ENCODE data around the gene NRN1. TPM values are rescaled to one million over a fixed set of nuclear protein-coding genes. Genes with fewer than 3 reads are reported as not detected.
"Not testable (repeated sequence)": the region's sequence is repeated elsewhere in the genome, so short reads cannot be mapped to it uniquely, and the experiment has no call there.

NRN1 gene
- total and polyA plus RNA-seq, 9 donors: 1.8 to 31.9 (median 5.5) TPM

DNA sequence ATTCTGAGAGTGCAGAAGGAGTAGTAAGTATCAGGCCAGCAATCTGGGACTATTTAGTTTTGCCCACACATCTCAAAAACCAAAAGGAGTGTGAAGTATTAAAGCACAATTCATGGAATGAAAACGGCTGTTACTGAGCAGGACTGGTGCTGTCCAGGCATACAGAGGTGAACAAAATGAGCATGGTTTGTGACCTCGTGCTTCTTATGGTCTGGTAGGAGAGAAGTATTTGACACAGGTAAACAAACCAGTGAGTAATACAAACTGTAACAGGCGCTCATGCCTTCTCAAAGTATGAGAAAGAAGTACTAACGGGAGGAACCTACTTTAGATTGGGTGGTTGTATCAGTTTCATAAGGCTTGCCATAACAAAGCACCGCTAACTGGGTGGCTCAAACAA lies 17.5 kb upstream of the NRN1 start:
- Histone ChIP-seq H3K36me3 (no peaks in the 10 kb centered on the region), H3K27me3 (no peaks in the 10 kb centered on the region), H3K27ac (no peak overlapping the region), H3K4me3 (no peak overlapping the region), H3K9me3 (no peaks in the 10 kb centered on the region), H3K4me1 (ENCODE audit: insufficient read depth) (no peaks in the 10 kb centered on the region)
- intact Hi-C loops (cut with DNase I): no loop called here
- DNase-seq: no peak
- TF ChIP-seq EP300 (IDR thresholded peaks at IDR 0.05): no peak
- 64 to 72% (median 69%) methylated on average over 5 of the region's 5 CpGs for WGBS, 3 donors

DNA sequence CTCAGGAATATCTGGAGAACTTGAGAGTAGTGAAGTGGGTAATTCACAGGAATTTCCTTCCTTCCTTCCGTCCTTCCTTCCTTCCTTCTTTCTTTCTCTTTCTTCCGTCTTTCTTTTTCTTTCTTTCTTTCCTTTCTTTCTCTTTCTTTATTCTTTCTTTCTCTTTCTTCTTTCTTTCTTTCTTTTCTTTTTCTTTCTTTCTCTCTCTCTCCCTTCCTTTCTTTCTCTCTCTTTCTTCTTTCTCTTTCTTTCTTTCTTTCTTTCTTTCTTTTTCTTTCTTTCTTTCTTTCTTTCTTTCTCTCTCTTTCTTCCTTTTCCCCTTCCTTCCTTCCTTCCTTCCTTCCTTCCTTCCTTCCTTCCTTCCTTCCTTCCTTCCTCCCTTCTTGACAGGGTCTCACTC lies 16.1 kb upstream of the NRN1 start:
- intact Hi-C loops (cut with DNase I); H3K27me3 ChIP-seq; H3K36me3 ChIP-seq; H3K27ac ChIP-seq; H3K4me3 ChIP-seq; DNase-seq; H3K9me3 ChIP-seq; H3K4me1 ChIP-seq (ENCODE audit: insufficient read depth): not testable (repeated sequence)
- 84 to 86% (median 85%) methylated on average over 2 of the region's 2 CpGs for WGBS, 3 donors

DNA sequence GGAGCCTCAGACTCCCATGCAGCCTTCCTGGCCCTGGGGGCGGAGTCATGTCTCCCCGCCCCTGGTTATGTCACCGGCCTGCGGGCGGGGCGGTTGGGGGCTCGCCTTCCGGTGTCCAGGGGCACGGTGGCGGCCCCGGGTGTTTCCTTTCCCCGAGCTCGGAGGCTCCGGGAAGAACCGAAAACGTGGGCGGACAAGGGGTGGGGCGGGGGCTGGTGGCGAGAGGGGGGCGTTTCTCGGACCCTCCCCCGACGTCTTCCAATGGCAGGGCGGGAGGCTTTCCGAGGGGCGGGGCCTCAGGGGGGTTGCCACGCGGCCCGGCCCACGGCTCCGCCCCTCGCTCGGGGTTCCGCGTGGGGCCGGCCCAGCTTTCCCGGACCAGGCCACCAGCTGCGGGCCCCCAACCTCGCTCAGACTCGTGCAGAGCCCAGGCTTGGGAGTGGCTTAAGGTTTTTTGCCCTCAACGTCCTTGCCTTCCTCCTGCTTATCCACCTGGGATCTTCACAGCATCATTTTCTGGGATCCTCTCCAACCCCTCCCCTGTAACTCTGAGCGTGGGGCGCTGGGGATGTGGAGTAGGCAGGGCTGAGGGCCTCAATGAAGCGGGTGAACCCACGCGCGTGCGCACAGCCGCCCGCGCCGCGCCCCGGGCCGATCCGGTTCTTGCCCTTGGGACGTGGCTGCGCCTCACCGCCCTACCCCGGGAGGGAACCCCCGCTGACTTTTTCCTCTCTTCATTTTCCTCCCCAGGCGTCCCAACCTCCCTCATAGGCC lies 2.1 kb upstream of the NRN1 start:
- intact Hi-C loops (cut with DNase I): no loop called here
- 1 to 2% (median 2%) methylated on average over 51 to 62 of the region's 62 CpGs for WGBS, 3 donors
- H3K4me3 ChIP-seq: peak overlapping the region; percentile 37
- DNase-seq: peak; percentile 29 to 61 (median 56)
- H3K36me3 ChIP-seq: no peaks in the 10 kb centered on the region
- peaks cover 6% of the 10 kb centered on the region for H3K4me1 ChIP-seq (ENCODE audit: insufficient read depth)
- no peaks in the 10 kb centered on the region for H3K27me3 ChIP-seq
- TF ChIP-seq POLR2A (IDR thresholded peaks at IDR 0.05): no peak
- TF ChIP-seq EP300 (IDR thresholded peaks at IDR 0.05): no peak
- TF ChIP-seq, protein P1, sequence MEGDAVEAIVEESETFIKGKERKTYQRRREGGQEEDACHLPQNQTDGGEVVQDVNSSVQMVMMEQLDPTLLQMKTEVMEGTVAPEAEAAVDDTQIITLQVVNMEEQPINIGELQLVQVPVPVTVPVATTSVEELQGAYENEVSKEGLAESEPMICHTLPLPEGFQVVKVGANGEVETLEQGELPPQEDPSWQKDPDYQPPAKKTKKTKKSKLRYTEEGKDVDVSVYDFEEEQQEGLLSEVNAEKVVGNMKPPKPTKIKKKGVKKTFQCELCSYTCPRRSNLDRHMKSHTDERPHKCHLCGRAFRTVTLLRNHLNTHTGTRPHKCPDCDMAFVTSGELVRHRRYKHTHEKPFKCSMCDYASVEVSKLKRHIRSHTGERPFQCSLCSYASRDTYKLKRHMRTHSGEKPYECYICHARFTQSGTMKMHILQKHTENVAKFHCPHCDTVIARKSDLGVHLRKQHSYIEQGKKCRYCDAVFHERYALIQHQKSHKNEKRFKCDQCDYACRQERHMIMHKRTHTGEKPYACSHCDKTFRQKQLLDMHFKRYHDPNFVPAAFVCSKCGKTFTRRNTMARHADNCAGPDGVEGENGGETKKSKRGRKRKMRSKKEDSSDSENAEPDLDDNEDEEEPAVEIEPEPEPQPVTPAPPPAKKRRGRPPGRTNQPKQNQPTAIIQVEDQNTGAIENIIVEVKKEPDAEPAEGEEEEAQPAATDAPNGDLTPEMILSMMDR (IDR thresholded peaks at IDR 0.05): no peak
- peaks cover 0 to 3% of the 10 kb centered on the region in 2 donors for H3K9me3 ChIP-seq
- H3K27ac ChIP-seq: no peak overlapping the region

DNA sequence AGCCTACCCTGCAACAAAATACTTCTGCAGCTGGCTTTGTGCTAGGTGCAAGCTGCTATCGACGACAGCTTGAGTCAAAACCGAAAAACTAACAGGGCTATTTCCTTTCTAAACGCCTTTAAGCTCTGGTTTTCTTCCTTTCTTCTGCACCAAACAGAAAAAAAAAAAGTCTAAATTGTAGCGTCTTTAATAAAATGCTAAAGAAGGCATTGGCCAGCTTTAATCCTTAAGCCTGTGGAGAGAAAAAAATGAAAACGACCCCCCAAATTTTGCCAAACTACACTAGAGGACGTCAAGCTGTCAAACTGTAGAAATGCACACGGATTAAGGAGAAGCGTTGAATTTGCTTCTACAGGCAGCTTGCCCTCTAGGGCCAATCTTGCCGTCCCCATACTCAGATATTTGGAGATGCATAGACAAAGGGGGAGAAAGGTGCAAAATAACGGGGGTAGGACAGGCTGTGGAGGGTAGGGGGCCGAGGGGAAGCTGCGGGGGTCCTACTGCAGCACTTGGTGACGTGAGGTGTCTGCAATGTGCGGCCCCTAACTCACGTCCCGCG lies 1.4 kb upstream of the NRN1 start:
- Histone ChIP-seq H3K4me3 (peak overlapping the region; percentile 37), H3K27me3 (no peaks in the 10 kb centered on the region), H3K9me3 (peaks cover 0 to 3% of the 10 kb centered on the region in 2 donors), H3K36me3 (no peaks in the 10 kb centered on the region), H3K27ac (no peak overlapping the region), H3K4me1 (ENCODE audit: insufficient read depth) (peaks cover 6% of the 10 kb centered on the region)
- 3 to 4% (median 3%) methylated on average over 18 of the region's 18 CpGs for WGBS, 3 donors
- DNase-seq: no peak
- intact Hi-C loops (cut with DNase I): no loop called here
- TF ChIP-seq, protein P1 (IDR thresholded peaks at IDR 0.05): no peak
- TF ChIP-seq POLR2A (IDR thresholded peaks at IDR 0.05): no peak
- no peak for TF ChIP-seq EP300 (IDR thresholded peaks at IDR 0.05)

DNA sequence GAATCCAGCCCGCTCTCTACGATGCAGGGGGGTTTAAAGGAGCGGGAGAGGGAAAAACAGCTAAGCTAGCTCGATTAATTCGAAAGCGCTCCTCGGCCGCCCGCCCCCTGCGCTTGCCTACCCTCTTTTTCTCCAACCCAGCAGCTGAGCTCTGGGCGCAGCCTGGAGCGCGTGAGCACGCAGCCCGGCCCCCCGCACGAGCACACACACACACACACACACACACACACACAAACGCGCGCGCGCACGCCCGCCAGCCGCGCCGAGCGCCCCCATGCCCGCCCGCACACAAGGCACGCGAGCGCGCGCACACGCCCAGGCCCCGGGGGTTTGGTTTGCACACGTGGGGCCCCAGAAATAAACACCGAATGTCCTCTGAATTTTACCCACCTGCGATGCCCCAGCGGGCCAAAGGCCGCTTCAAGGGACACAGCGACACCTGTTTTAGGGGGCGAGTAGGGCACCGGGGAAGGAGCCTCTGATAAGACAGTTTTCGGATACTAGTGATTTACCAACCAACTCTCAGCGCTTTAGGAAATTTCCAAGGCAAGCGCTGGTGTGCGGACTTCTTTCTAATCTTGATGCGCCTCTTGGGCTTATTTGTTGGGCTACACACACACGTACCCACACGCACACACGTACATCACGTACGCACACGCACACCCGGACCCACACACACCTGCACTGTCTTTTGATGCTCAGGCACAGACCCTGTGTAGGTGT lies 802 bp upstream of the NRN1 start:
- intact Hi-C loops (cut with DNase I): no loop called here
- TF ChIP-seq POLR2A (IDR thresholded peaks at IDR 0.05) (no peak), EP300 (IDR thresholded peaks at IDR 0.05) (no peak)
- TF ChIP-seq, protein P1 (IDR thresholded peaks at IDR 0.05): no peak
- Histone ChIP-seq H3K27ac (no peak overlapping the region), H3K4me3 (peak overlapping the region; percentile 8), H3K9me3 (peaks cover 0 to 3% of the 10 kb centered on the region in 2 donors), H3K4me1 (ENCODE audit: insufficient read depth) (peaks cover 6% of the 10 kb centered on the region), H3K27me3 (no peaks in the 10 kb centered on the region), H3K36me3 (no peaks in the 10 kb centered on the region)
- WGBS, 3 donors: 2 to 3% (median 2%) methylated on average over 48 to 57 of the region's 57 CpGs
- DNase-seq: no peak
